K562 (cell line): ENCODE measurements around the gene ABCC9. TPM values are rescaled to one million over a fixed set of nuclear protein-coding genes. Genes with fewer than 3 reads are reported as not detected.

ENCODE experiments used
- CREB3 ChIP-seq: fragments of 450-650 bp; conservative IDR thresholded peaks from 2 replicates; pipeline ENCODE4 v1.6.1; 2016; ENCODE audit warnings: missing genetic modification characterization, low read depth, mild to moderate bottlenecking, missing compliant biosample characterization, moderate library complexity
- ERF ChIP-seq: fragments of 450-650 bp; formaldehyde crosslinking; IDR thresholded peaks from 2 replicates; pipeline ENCODE4 v1.4.0; 2020; ENCODE audit warnings: mild to moderate bottlenecking, mixed read lengths
- JUND ChIP-seq, 2 experiments: IDR thresholded peaks; 2 replicates in 1 of 2; 3 replicates in 1 of 2; pipeline ENCODE4 v1.6.1; 2011; ENCODE audit warnings: borderline replicate concordance in 2 of 2, low read depth in 2 of 2, low read length in 2 of 2, improper control_type of control experiment in 1 of 2, missing biosample characterization in 1 of 2, missing genetic modification characterization in 1 of 2, missing genetic modification reagents in 1 of 2
- KHSRP ChIP-seq: fragments of 450-650 bp; IDR thresholded peaks from 2 replicates; pipeline ENCODE4 v1.6.1; 2017
- RFX1 ChIP-seq: fragments of 450-650 bp; IDR thresholded peaks from 2 replicates; pipeline ENCODE4 v1.6.1; 2016; ENCODE audit warnings: mild to moderate bottlenecking, moderate library complexity
- ZBTB1 ChIP-seq: sonication (generic); formaldehyde crosslinking; IDR thresholded peaks from 2 replicates; pipeline ENCODE4 v1.8.1; 2023; ENCODE audit warnings: missing genetic modification reagents, low read depth, mild to moderate bottlenecking, borderline replicate concordance
- ZNF212 ChIP-seq: fragments of 450-650 bp; formaldehyde crosslinking; IDR thresholded peaks from 2 replicates; pipeline ENCODE4 v1.4.0; 2020; ENCODE audit warnings: mild to moderate bottlenecking
- ZNF398 ChIP-seq: fragments of 250-450 bp; sonication (Bioruptor Pico); IDR thresholded peaks from 2 replicates; pipeline ENCODE4 v1.8.0; 2021; ENCODE audit warnings: moderate library complexity, mild to moderate bottlenecking, inconsistent platforms
- ZNF507 ChIP-seq: conservative IDR thresholded peaks from 2 replicates; pipeline ENCODE4 v1.6.1; 2017; ENCODE audit warnings: missing genetic modification characterization, missing compliant biosample characterization
- polyA plus RNA-seq, 8 experiments: library from polyadenylated mRNA; depleted of rRNA in 4 of 8; stranded (reverse) in 5 of 8; unstranded in 3 of 8; fragments of >200 nt; fragmentation: Nextera tagmentation in 2 of 8; fragmentation: Illumina TruSeq in 1 of 8; extraction: Ambion mirVana in 2 of 8; extraction: Trizol in 1 of 8; gene quantifications; 2 replicates each; pipeline versions ENCODE4 v1.2.1 to v1.2.3, GENCODE V29; 2011 to 2014; ENCODE audit warnings: inconsistent platforms in 1 of 8, missing spikeins in 1 of 8
- total RNA-seq, 7 experiments: library from RNA; depleted of rRNA in 6 of 7; stranded (reverse); fragments of >200 nt in 6 of 7; fragmentation: Illumina TruSeq in 2 of 7; extraction: Trizol in 2 of 7; gene quantifications; 2 replicates each; pipeline versions ENCODE4 v1.2.1 to v1.2.3, GENCODE V29; 2011 to 2021; ENCODE audit warnings: low replicate concordance in 1 of 7
- TF ChIP-seq, protein P1 (sequence below), 2 experiments: fragments of 450-650 bp; IDR thresholded peaks; 2 replicates each; pipeline ENCODE4 v1.6.1; 2016; ENCODE audit warnings: mild to moderate bottlenecking in 2 of 2, borderline replicate concordance in 1 of 2, low read depth in 1 of 2, moderate library complexity in 1 of 2

Gene ABCC9
- total and polyA plus RNA-seq, 9 of the 15 experiments (the other 6 are each of a cell fraction or from before 2014, with no cell fraction given) = 0.05 to 0.40 (median 0.18) TPM

DNA sequence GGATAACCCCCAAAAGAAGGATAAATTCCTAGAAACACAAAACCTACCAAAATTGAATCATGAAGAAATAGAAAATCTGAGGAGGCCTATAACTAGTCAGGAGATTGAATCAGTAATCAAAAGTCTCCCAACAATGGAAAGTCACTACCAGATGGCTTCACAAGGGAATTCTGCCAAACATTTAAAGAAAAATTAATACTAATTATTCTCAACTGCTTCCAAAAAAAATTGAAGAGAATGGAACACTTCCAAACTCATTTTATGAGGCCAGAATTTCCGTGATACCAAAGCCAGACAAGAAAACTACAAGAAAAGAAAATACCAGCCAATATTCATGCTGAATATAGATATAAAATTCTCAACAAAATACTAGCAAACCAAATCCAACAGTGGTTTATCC is 7.8 kb upstream of the ABCC9 start (continued):
- TF ChIP-seq, protein P1, sequence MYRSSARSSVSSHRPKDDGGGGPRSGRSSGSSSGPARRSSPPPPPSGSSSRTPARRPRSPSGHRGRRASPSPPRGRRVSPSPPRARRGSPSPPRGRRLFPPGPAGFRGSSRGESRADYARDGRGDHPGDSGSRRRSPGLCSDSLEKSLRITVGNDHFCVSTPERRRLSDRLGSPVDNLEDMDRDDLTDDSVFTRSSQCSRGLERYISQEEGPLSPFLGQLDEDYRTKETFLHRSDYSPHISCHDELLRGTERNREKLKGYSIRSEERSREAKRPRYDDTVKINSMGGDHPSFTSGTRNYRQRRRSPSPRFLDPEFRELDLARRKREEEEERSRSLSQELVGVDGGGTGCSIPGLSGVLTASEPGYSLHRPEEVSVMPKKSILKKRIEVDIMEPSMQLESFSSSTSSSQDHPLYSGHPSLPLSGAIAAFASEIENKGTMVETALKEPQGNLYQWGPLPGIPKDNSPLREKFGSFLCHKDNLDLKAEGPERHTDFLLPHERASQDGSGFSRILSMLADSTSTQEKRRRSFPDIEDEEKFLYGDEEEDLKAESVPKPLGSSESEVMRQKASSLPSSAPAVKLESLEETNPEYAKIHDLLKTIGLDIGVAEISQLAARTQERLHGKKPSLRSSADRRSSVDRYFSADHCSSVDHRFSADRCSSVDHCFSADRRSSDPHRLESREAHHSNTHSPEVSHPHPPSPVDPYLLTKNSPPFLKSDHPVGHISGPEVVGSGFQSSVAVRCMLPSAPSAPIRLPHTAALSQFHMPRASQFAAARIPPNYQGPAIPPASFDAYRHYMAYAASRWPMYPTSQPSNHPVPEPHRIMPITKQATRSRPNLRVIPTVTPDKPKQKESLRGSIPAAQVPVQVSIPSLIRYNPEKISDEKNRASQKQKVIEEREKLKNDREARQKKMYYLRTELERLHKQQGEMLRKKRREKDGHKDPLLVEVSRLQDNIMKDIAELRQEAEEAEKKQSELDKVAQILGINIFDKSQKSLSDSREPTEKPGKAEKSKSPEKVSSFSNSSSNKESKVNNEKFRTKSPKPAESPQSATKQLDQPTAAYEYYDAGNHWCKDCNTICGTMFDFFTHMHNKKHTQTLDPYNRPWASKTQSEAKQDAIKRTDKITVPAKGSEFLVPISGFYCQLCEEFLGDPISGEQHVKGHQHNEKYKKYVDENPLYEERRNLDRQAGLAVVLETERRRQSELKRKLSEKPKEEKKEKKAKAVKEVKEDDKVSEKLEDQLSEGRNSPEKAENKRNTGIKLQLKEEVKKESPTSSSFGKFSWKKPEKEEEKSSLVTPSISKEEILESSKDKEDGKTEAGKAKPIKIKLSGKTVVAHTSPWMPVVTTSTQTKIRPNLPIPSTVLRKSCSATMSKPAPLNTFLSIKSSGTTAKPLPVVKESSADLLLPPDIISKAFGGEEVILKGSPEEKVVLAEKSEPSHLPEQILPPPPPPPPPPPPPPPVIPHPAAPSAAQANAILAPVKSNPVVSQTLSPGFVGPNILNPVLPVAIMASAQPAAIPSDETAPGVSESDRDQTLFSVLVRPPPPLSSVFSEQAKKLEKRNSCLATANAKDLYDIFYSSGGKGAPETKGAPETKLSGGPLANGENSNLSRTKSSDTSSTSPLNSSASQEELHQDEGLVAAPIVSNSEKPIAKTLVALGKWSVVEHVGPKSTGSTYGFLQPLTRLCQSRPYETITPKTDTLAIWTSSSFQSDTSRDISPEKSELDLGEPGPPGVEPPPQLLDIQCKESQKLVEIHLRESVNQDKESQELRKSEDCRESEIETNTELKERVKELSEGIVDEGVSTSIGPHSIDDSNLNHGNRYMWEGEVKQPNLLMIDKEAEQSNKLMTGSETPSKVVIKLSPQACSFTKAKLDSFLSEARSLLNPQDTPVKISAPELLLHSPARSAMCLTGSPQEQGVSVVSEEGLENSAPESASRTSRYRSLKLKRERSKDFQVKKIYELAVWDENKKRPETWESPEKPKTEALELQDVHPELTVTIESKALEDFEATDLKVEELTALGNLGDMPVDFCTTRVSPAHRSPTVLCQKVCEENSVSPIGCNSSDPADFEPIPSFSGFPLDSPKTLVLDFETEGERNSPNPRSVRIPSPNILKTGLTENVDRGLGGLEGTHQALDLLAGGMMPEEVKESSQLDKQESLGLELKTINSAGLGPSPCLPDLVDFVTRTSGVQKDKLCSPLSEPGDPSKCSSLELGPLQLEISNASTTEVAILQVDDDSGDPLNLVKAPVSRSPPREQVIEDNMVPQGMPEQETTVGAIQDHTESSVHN (IDR thresholded peaks at IDR 0.05; ENCODE audit: borderline replicate concordance in 1 of 2, low read depth in 1 of 2) = no peak
- TF ChIP-seq ERF (no peak), CREB3 (tag) (no peak), RFX1 (no peak), KHSRP (no peak), JUND (IDR thresholded peaks at IDR 0.05; ENCODE audit: borderline replicate concordance, low read depth, low read length) (no peak), JUND (tag; IDR thresholded peaks at IDR 0.05; ENCODE audit: borderline replicate concordance, low read depth, low read length) (no peak), ZNF212 (no peak), ZNF398 (CRISPR knock-in tag) (no peak), ZNF507 (tag) (no peak), ZBTB1 (CRISPR knock-in tag) (no peak)
